IMR-90 (cell line): ENCODE results near the gene TAS2R16. TPM values are rescaled to one million over a fixed set of nuclear protein-coding genes. Genes with fewer than 3 reads are reported as not detected.
A peak's percentile ranks its signal among the peaks of the same experiment; 100 is the strongest.

Source experiments
- ATAC-seq: fragments of 200-7000 bp; cut with Tn5 transposase; 2 replicates; pipeline ENCODE4 v1.9.1; 2020; ENCODE audit warnings: low read depth, mild to moderate bottlenecking, moderate library complexity
- BruUV-seq: library from RNA; stranded (reverse); fragments of 400-500 nt; replicated peaks from 2 replicates; lab custom pipeline; 2021; lab: Mats Ljungman, UMichigan
- CTCF ChIA-PET: fragments of 300-600 bp; formaldehyde crosslinking; extraction: SDS; loops from one replicate; lab custom pipeline; 2021; ENCODE audit warnings: antibody characterized with exemption; lab: Yijun Ruan, JAX
- POLR2A ChIA-PET: fragments of 300-600 bp; sonication (Branson Sonifier 250); formaldehyde crosslinking; loops from one replicate; lab custom pipeline; 2022; ENCODE audit warnings: antibody characterized with exemption; ENCODE audit not compliant: unreplicated experiment; lab: Charles Lee
- DNase-seq: peaks from one replicate; pipeline ENCODE4 v3.0.0; 2013
- H2AFZ ChIP-seq: replicated peaks from 2 replicates; pipeline ENCODE3; 2013; ENCODE audit warnings: low read length, mild to moderate bottlenecking; ENCODE audit not compliant: poor library complexity
- H2AK5ac ChIP-seq: 2 replicates; pipeline ENCODE4 v1.6.1; 2013; ENCODE audit warnings: low read depth, low read length, inconsistent platforms
- H2AK9ac ChIP-seq: replicated peaks from 2 replicates; pipeline ENCODE3; 2013; ENCODE audit warnings: mild to moderate bottlenecking, low read depth, low read length, moderate library complexity; ENCODE audit not compliant: poor library complexity
- H2BK120ac ChIP-seq: 2 replicates; pipeline ENCODE4 v1.6.1; 2013; ENCODE audit warnings: low read depth, low read length, inconsistent platforms
- H2BK15ac ChIP-seq: 3 replicates; pipeline ENCODE4 v1.6.1; 2013; ENCODE audit warnings: low read depth, low read length, inconsistent platforms
- H2BK20ac ChIP-seq: 2 replicates; pipeline ENCODE4 v1.6.1; 2013; ENCODE audit warnings: low read depth, mild to moderate bottlenecking, inconsistent platforms, low read length, moderate library complexity
- H2BK5ac ChIP-seq: 2 replicates; pipeline ENCODE4 v1.6.1; 2013; ENCODE audit warnings: mild to moderate bottlenecking, low read depth, low read length, inconsistent platforms; ENCODE audit not compliant: poor library complexity, severe bottlenecking
- H3K14ac ChIP-seq: replicated peaks from 2 replicates; pipeline ENCODE4 v1.6.1; 2013; ENCODE audit warnings: low read depth, low read length, inconsistent platforms
- H3K18ac ChIP-seq: 2 replicates; pipeline ENCODE4 v1.6.1; 2013; ENCODE audit warnings: low read depth, low read length, control low read depth
- H3K23ac ChIP-seq: 2 replicates; pipeline ENCODE4 v1.6.1; 2013; ENCODE audit warnings: low read depth, low read length, inconsistent platforms
- H3K27ac ChIP-seq: 2 replicates; pipeline ENCODE4 v1.5.1; 2013; ENCODE audit warnings: mild to moderate bottlenecking, control low read depth, low read length; ENCODE audit not compliant: insufficient read depth
- H3K27me3 ChIP-seq: 2 replicates; pipeline ENCODE4 v1.6.1; 2013; ENCODE audit warnings: low read length; ENCODE audit not compliant: control insufficient read depth, insufficient read depth
- H3K36me3 ChIP-seq: 2 replicates; pipeline ENCODE4 v1.6.1; 2013; ENCODE audit warnings: low read length, mixed read lengths; ENCODE audit not compliant: control insufficient read depth, insufficient read depth
- H3K4ac ChIP-seq: 2 replicates; pipeline ENCODE4 v1.6.1; 2013; ENCODE audit warnings: low read depth, low read length, inconsistent platforms
- H3K4me1 ChIP-seq: 2 replicates; pipeline ENCODE4 v1.6.1; 2013; ENCODE audit warnings: low read length, mixed read lengths; ENCODE audit not compliant: control insufficient read depth, insufficient read depth
- H3K4me2 ChIP-seq: 2 replicates; pipeline ENCODE4 v1.6.1; 2013; ENCODE audit warnings: low read depth, mild to moderate bottlenecking, control low read depth, low read length, moderate library complexity
- H3K4me3 ChIP-seq: 2 replicates; pipeline ENCODE4 v1.5.1; 2013; ENCODE audit warnings: low read depth, mild to moderate bottlenecking, control low read depth, low read length, moderate library complexity; ENCODE audit not compliant: insufficient read depth
- H3K56ac ChIP-seq: 2 replicates; pipeline ENCODE4 v1.6.1; 2013; ENCODE audit warnings: low read length, inconsistent platforms; ENCODE audit not compliant: insufficient read depth; ENCODE audit errors: extremely low read depth
- H3K79me1 ChIP-seq, 2 experiments: 2 replicates each; pipeline ENCODE4 v1.6.1; 2013; ENCODE audit warnings: low read length in 2 of 2, inconsistent platforms in 1 of 2, low read depth in 1 of 2
- H3K9ac ChIP-seq: 2 replicates; pipeline ENCODE4 v1.6.1; 2013; ENCODE audit warnings: low read depth, low read length, control low read depth
- H3K9me1 ChIP-seq: 2 replicates; pipeline ENCODE4 v1.6.1; 2013; ENCODE audit warnings: low read length, inconsistent platforms; ENCODE audit not compliant: insufficient read depth
- H3K9me3 ChIP-seq: 2 replicates; pipeline ENCODE4 v1.6.1; 2013; ENCODE audit warnings: low read length; ENCODE audit not compliant: control insufficient read depth, insufficient read depth
- H4K20me1 ChIP-seq: 2 replicates; pipeline ENCODE4 v1.6.1; 2013; ENCODE audit warnings: low read length, inconsistent platforms; ENCODE audit not compliant: insufficient read depth
- H4K5ac ChIP-seq: 2 replicates; pipeline ENCODE4 v1.6.1; 2013; ENCODE audit warnings: mild to moderate bottlenecking, low read depth, low read length, control low read depth
- H4K8ac ChIP-seq, 2 experiments: 2 replicates each; pipeline ENCODE4 v1.6.1; 2013; ENCODE audit warnings: low read depth in 2 of 2, low read length in 2 of 2, control low read depth in 1 of 2, inconsistent platforms in 1 of 2
- H4K91ac ChIP-seq: 2 replicates; pipeline ENCODE4 v1.6.1; 2013; ENCODE audit warnings: low read depth, low read length, inconsistent platforms; ENCODE audit not compliant: insufficient read depth
- CEBPB ChIP-seq: IDR thresholded peaks from 2 replicates; pipeline ENCODE4 v1.6.1; 2012; ENCODE audit warnings: low read depth, low read length, improper control_type of control experiment
- MAFK ChIP-seq: IDR thresholded peaks from 2 replicates; pipeline ENCODE4 v1.6.1; 2012; ENCODE audit warnings: low read depth, low read length, improper control_type of control experiment
- dilution Hi-C: fragments of 300-500 bp; cut with HindIII; formaldehyde crosslinking; loops from one replicate; pipeline ENCODE4 v1.14.3; 2018; ENCODE audit warnings: low sequenced_read_pairs; ENCODE audit not compliant: unreplicated experiment
- in situ Hi-C: fragments of 300-500 bp; cut with MboI; formaldehyde crosslinking; loops from 3 replicates; pipeline ENCODE4 v1.14.3; 2019; ENCODE audit warnings: low sequenced_read_pairs, inconsistent platforms, mixed read lengths
- intact Hi-C: fragments of 100-400 bp; cut with micrococcal nuclease; formaldehyde crosslinking; loops from 2 replicates; pipeline ENCODE4 v1.10.0; 2022
- polyA plus RNA-seq, 3 experiments: library from polyadenylated mRNA; depleted of rRNA; stranded (reverse); fragments of >200 nt; gene quantifications; 2 replicates each; pipeline ENCODE4 v1.2.3, GENCODE V29; 2012; ENCODE audit warnings: low replicate concordance in 1 of 3
- total RNA-seq: library from RNA; depleted of rRNA; stranded (reverse); fragments of >200 nt; gene quantifications from 2 replicates; pipeline ENCODE4 v1.2.3, GENCODE V29; 2012

TAS2R16 gene
- total and polyA plus RNA-seq, 2 of the 4 experiments (the other 2 are of a cell fraction), result not detected

GRCh38 chr7:123012435-123012834 lies 16.9 kb upstream of the TAS2R16 start:
- no TSS peak for BruUV-seq
- Histone ChIP-seq H3K4me2 (no peak overlapping the region), H4K5ac (no peak overlapping the region), H3K4me3 (no peak overlapping the region), H3K9me3 (no peaks in the 10 kb centered on the region), H3K56ac (no peak overlapping the region), H3K27ac (no peak overlapping the region), H3K27me3 (no peaks in the 10 kb centered on the region), H3K36me3 (no peaks in the 10 kb centered on the region), H4K91ac (no peak overlapping the region), H2BK20ac (no peak overlapping the region), H3K4ac (no peak overlapping the region), H2AFZ (no peak overlapping the region), H3K9ac (no peak overlapping the region), H2BK15ac (no peak overlapping the region), H3K23ac (no peak overlapping the region), H3K4me1 (no peaks in the 10 kb centered on the region), H3K14ac (no peak overlapping the region), H2AK5ac (no peak overlapping the region), H4K20me1 (no peaks in the 10 kb centered on the region), H2AK9ac (no peak overlapping the region), H3K18ac (no peak overlapping the region), H2BK5ac (no peak overlapping the region), H2BK120ac (no peak overlapping the region), H4K8ac (no peak overlapping the region), H3K9me1 (no peaks in the 10 kb centered on the region), H3K79me1 (no peaks in the 10 kb centered on the region)
- in situ Hi-C loops (no loop called here), intact Hi-C loops (no loop called here), dilution Hi-C loops (no loop called here)
- ATAC-seq, result no peak
- DNase-seq, result no peak
- ChIA-PET CTCF (no interaction called here), POLR2A (no interaction called here)
- TF ChIP-seq MAFK, result 0 out of 2 replicates have a peak, but pooled peaks have one; percentile 26
- TF ChIP-seq CEBPB, result no peak
